Femur (tissue), 1 donor: ENCODE data around the gene GPSM1.

Experiments
- DNase-seq: peaks from one replicate; pipeline ENCODE4 v3.0.0-alpha.2; 2017

The GPSM1 gene

DNA sequence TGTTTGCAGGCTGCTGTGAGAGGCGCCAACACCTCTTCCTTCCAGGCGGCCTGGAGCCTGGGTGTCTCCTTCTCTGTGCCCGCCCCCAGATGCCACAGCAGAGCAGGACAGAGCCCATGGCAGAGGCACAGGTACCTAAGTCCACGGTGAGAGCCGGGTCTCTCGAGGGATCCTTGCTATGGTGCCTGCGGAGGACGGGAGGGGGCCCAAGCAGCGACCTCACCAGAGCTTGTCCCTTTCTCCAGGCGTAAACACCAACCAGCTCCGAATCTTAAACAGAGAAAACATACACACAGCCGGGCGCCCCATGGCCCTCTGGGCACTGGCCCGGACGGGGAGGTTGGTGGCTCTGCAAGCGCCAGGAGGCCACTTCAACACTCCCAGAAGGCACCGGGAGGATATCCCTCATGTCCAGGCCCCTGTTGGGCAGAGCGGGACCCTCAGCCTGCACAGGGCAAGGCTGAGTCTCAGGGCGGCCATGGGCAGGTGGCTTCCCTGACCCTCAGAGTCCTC, 35.3 kb upstream of the GPSM1 start:
- no peak for DNase-seq

DNA sequence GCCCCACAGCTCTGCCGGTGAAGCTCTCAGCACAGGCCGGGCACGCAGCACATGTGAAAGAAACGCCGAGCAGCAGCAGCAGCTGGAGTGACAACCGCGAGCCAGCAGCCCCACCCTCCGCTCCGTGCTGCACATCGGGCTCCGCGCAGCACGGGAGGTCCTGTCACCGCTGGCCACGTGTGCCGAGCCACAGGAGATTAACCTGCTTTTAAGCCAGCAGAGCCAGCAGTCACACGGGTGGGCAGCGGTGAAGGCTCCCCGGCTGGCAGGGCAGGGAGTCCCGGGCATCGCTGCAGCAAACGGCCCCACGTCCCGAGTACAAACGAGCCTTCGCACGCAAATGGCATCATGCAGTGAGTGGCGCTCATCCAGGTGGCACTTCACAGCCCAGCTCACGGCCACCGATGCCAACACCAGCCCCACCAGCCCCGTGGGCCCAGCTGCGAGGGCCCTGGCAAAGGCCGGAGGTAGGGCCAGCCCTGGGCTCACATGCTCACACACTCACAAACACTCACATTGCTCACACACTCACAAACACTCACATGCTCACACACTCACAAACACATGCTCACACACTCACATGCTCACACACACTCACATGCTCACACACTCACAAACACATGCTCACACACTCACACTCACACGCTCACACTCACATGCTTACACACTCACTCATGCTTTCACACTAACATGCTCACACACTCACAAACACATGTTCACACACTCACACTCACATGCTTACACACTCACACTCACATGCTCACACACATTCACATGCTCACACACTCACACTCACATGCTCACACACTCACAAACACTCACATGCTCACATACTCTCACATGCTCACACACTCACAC, 34.5 kb upstream of the GPSM1 start:
- DNase-seq: no peak

- no peak for DNase-seq
Observed at GRCh38 chr9:136293476-136294077, 33.8 kb upstream of the GPSM1 start.

DNA sequence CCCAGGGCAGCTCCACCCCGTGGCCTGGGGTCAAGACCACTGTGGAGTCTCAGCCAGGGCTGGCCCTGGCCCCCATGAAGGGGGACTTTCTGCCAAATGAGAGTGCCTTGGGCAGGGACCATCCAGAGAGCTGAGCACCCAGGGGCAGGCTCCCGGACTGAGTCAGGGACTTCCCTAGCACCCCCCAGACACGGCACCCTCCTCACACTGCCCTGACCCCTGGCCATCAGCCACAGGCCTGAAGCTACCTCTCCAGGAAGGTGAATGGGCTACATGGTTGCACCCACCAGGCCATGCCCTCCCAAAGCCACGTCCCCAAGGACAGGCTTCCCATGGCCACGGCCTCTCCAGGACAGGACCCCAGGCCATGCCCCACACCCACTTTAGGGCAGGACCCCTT, 32.9 kb upstream of the GPSM1 start:
- DNase-seq: no peak

GRCh38 chr9:136295055-136295454, 32.3 kb upstream of the GPSM1 start:
- no peak for DNase-seq

- DNase-seq: no peak
Observed at GRCh38 chr9:136295542-136296433, 31.6 kb upstream of the GPSM1 start.

- no peak for DNase-seq
Observed at GRCh38 chr9:136296434-136297015, 30.8 kb upstream of the GPSM1 start.

DNA sequence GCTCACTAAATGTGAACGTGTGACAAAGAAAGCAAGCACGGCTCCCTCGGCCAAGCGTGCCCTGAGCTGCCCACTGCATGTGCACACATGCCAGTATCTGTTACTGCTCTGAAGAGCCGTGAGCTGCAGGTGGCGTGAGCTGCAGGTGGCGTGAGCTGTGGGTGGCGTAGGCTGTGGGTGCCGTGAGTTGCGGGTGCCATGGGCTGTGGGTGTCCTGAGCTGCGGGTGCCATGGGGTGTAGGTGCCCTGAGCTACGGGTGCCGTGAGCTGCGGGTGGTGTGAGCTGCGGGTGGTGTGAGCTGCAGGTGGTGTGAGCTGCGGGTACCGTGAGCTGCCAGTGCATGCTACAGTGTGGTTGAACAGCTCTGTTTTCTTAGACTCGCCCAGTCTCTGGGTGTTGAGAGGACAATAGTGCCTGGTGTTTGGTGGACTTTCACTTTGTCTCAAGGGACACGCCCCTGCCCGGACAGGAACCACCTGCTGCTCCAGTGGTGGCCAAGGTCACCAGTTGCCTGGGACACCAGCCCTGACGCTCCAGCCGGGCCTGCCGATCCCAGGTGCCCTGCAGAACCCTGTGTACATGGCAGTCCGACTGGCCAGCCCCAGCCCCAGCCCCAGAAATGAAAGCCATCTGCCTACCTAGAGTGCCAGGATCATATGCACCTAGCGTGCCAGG, 30.2 kb upstream of the GPSM1 start:
- no peak for DNase-seq

GRCh38 chr9:136297766-136298735, 29.3 kb upstream of the GPSM1 start:
- DNase-seq: no peak

GRCh38 chr9:136299116-136299515, 28.2 kb upstream of the GPSM1 start:
- no peak for DNase-seq

DNA sequence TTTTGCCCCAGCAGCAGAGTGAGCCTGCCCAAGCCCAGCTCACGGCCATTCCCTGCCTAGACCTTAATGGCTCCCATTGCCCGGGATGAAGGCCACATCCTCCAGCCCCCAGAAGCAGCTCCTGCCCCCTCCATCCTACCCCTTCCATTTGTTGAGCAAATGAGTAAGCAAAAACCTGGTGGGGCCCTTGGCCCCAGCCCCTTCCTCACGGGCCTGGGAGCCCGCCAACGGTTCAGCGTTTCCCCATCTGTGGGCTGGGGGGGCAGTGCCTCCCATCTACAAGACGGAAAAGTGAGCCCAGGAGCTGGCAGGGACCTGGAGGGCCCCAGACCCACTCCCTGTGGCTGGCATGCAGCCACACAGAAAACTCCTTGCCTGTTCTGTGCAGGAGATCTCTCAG, 27.8 kb upstream of the GPSM1 start:
- DNase-seq: no peak

DNA sequence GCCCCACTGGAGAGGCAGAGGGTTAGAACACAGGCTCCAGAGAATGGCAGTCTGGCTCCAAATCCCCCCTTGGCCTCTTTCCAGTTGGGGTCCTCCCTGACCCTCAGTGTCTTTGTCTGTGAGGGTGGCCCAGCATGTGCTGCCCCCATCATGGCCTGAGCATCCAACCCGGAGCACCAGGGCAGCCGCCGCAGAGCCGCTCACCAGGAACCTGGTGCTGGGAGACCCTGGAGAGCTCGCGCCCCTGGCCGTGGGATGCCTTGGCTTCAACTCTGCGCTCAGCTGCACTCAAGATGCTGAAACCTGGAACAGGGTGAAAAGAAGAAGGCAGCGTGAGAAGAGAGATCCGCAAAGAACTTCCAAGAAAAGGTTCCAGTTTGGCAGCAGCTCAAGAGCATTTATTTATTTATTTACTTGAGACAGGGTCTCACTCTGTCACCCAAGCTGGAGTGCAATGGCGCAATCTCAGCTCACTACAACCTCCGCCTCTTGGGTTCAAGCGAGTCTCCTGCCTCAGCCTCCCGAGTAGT, 27.3 kb upstream of the GPSM1 start:
- DNase-seq: no peak

GRCh38 chr9:136300866-136301265, 26.5 kb upstream of the GPSM1 start:
- no peak for DNase-seq

DNA sequence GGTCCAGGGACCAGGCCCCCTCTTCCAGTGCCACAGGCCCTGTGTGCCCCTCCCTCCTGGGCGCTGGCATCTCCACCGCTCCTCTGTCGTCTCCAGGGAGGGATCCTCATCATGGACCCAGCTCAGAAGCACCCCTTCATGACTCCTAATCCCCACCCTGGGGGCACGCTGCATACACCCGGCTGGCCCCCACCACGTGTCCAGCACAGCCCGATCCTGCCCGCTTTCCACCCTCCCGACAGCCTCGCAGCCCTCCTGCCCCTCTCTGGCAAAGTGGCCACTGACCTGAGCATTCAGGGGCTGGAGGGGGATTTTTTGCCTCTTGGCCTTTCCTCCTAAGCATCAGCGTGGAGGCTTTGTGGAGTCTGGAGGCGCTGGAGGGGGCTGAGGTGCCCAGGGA, 24.8 kb upstream of the GPSM1 start:
- no peak for DNase-seq

DNA sequence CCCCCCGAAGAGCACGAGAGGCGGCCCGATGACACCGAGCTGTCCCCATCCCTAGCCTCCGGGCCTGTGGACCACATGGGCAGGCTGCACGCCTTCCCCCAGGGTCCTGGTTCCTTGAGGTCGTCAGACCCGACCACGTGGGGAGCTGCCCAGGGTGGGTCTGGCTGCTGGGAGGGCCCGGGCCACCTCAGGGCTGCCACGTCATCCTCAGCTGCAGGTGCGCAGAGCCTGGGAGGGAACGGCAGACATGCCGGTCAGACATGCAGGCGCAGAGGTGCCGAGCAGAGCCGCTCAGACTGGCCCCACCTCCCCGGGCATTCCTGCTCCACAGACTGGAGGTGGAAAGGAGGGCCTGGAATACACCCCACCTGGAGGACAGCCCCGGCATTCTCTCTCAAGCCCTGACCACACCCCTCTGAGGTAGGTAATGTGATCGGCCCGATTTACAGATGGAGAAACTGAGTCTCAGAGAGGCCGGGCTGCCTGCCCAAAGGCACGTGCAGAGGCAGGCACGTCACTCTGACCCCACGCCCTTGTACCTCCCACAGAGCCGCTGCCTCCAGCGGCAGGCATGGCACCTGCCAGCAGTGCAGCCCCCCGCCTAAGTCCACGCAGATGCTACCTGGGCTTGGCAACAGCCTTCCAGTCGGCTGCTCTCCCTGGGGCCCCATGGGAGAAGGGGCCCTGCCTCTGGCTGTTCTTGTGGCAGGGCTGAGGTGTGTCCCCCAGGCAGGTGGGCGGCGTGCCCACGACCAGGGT, 24.1 kb upstream of the GPSM1 start:
- DNase-seq: no peak

- DNase-seq: no peak
Observed at GRCh38 chr9:136303825-136304416, 23.4 kb upstream of the GPSM1 start, which contains the start of gene CCDC187. Gene CCDC187, minus strand, starts transcription at chr9:136304094. Its CDS starts 264 bp downstream, at chr9:136303830.

GRCh38 chr9:136304456-136304855, 22.9 kb upstream of the GPSM1 start:
- no peak for DNase-seq

- DNase-seq: no peak
Observed at GRCh38 chr9:136304981-136305380, 22.4 kb upstream of the GPSM1 start.

DNA sequence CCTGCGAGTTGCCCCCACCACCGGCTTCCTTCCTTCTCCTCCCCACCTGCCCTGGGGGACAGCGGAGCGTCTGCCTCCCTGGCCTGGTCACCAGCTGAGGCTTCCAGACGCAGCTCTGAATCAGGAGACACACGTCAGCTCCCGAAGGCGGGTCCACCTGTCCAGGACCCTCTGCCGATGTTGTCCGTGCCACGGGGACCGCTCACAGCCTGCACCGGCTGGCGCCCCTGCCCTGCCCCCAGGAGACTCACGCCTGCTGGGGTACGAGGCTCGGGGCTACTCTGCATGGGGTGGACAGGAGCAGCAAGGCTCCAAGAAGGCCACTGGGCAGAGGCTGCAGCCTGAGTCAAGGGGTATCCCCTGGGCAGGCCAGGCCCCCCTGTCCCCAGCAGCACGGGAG, 21.5 kb upstream of the GPSM1 start:
- no peak for DNase-seq
